DND-41 (cell line): ENCODE data around the gene SCEL.

Source experiments
- ATAC-seq: fragments of 200-7000 bp; cut with Tn5 transposase; 3 replicates; pipeline ENCODE4 v1.9.1; 2021; ENCODE audit warnings: low read depth; ENCODE audit not compliant: insufficient read depth
- DNase-seq: peaks from one replicate; pipeline ENCODE4 v3.0.0-alpha.2; 2020
- H2AFZ ChIP-seq: 2 replicates; pipeline ENCODE4 v1.6.0; 2012; ENCODE audit warnings: low read depth, low read length
- H3K27ac ChIP-seq: 2 replicates; pipeline ENCODE4 v1.5.1; 2012; ENCODE audit warnings: low read length, inconsistent platforms
- H3K27me3 ChIP-seq: fragments of 200-600 bp; sonication (generic); 2 replicates; pipeline ENCODE4 v1.6.0; 2012; ENCODE audit warnings: low read length, mild to moderate bottlenecking, inconsistent platforms; ENCODE audit not compliant: insufficient read depth, poor library complexity
- H3K36me3 ChIP-seq: 2 replicates; pipeline ENCODE4 v1.5.1; 2012; ENCODE audit warnings: low read length, inconsistent platforms; ENCODE audit not compliant: insufficient read depth
- H3K4me1 ChIP-seq: 2 replicates; pipeline ENCODE4 v1.5.1; 2012; ENCODE audit warnings: mild to moderate bottlenecking, low read length; ENCODE audit not compliant: insufficient read depth
- H3K4me2 ChIP-seq: 2 replicates; pipeline ENCODE4 v1.6.0; 2012; ENCODE audit warnings: mild to moderate bottlenecking, moderate library complexity, low read length, inconsistent platforms; ENCODE audit not compliant: insufficient read depth
- H3K4me3 ChIP-seq, 2 experiments: fragments of 200-600 bp in 1 of 2; shearing (Covaris generic) in 1 of 2; 2 replicates each; pipeline ENCODE4 v1.5.1; 2012 to 2016; ENCODE audit warnings: inconsistent platforms in 2 of 2, low read length in 2 of 2, mild to moderate bottlenecking in 2 of 2, low read depth in 1 of 2, moderate library complexity in 1 of 2
- H3K79me2 ChIP-seq: 2 replicates; pipeline ENCODE4 v1.6.0; 2012; ENCODE audit warnings: low read length, inconsistent platforms; ENCODE audit not compliant: insufficient read depth
- H3K9ac ChIP-seq: 2 replicates; pipeline ENCODE4 v1.6.0; 2012; ENCODE audit warnings: low read depth, mild to moderate bottlenecking, inconsistent platforms, low read length, moderate library complexity
- H3K9me3 ChIP-seq: 2 replicates; pipeline ENCODE4 v1.5.1; 2012; ENCODE audit warnings: low read length, moderate library complexity, mild to moderate bottlenecking, inconsistent platforms; ENCODE audit not compliant: insufficient read depth, severe bottlenecking
- H4K20me1 ChIP-seq: 2 replicates; pipeline ENCODE4 v1.6.0; 2012; ENCODE audit warnings: low read length; ENCODE audit not compliant: insufficient read depth
- EZH2 ChIP-seq: IDR thresholded peaks from 3 replicates; pipeline ENCODE4 v1.6.1; 2012; ENCODE audit warnings: borderline replicate concordance, low read depth, mild to moderate bottlenecking, moderate library complexity, low read length, inconsistent platforms; ENCODE audit not compliant: severe bottlenecking
- TF ChIP-seq, protein P1 (sequence below): IDR thresholded peaks from 2 replicates; pipeline ENCODE4 v1.5.1; 2012; ENCODE audit warnings: borderline replicate concordance, low read length, moderate library complexity, mild to moderate bottlenecking; ENCODE audit not compliant: poor library complexity, severe bottlenecking; ENCODE audit errors: extremely low read depth

SCEL gene

DNA sequence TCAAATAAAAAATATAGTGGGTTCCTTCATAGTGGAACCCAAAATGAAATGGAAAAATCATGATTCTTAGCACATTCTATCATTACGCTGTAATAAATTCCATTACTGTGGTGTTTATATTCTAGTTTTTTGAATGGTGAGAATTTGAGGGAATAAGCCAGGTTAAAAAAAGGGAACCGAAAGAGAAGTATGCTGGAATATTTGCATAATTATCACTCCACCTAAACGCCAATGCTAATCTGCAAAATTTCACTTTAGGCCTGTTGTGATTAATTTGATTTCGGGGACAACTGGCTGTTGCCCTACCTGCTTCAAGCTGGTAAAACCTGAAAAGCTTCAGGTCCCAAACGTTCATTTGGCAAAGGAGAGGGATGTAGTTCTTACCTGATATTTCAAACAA lies 32.1 kb upstream of the SCEL start:
- no peaks in the 10 kb centered on the region for H4K20me1 ChIP-seq
- ATAC-seq = no peak
- H2AFZ ChIP-seq = no peak overlapping the region
- TF ChIP-seq, protein P1, sequence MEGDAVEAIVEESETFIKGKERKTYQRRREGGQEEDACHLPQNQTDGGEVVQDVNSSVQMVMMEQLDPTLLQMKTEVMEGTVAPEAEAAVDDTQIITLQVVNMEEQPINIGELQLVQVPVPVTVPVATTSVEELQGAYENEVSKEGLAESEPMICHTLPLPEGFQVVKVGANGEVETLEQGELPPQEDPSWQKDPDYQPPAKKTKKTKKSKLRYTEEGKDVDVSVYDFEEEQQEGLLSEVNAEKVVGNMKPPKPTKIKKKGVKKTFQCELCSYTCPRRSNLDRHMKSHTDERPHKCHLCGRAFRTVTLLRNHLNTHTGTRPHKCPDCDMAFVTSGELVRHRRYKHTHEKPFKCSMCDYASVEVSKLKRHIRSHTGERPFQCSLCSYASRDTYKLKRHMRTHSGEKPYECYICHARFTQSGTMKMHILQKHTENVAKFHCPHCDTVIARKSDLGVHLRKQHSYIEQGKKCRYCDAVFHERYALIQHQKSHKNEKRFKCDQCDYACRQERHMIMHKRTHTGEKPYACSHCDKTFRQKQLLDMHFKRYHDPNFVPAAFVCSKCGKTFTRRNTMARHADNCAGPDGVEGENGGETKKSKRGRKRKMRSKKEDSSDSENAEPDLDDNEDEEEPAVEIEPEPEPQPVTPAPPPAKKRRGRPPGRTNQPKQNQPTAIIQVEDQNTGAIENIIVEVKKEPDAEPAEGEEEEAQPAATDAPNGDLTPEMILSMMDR = no peak
- TF ChIP-seq EZH2 = no peak
- H3K4me2 ChIP-seq = no peak overlapping the region
- no peak overlapping the region for H3K9ac ChIP-seq
- H3K79me2 ChIP-seq = no peaks in the 10 kb centered on the region
- H3K27me3 ChIP-seq = no peaks in the 10 kb centered on the region
- no peak for DNase-seq
- H3K4me1 ChIP-seq = no peaks in the 10 kb centered on the region
- no peak overlapping the region for H3K27ac ChIP-seq
- no peaks in the 10 kb centered on the region for H3K9me3 ChIP-seq
- H3K36me3 ChIP-seq = no peaks in the 10 kb centered on the region
- no peak overlapping the region for H3K4me3 ChIP-seq

DNA sequence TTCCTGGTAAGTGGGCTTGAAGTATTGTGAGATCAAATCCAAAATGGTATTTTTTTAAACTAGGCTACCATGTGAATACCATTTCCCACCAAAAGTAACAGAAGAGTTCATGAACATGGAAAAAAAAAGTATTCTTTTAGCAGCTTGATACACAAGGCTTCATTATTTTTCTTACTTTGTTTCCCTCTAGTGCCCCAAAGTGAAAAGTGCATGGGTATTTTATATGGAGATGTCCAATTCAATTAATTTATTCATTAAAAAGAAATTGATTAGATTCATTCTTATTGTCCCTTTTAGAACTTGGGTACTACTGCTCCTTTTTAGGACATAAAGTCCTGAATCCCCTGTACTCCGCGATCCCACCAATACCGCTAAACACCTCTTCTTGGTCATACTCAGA lies 28.6 kb upstream of the SCEL start:
- Histone ChIP-seq H2AFZ (no peak overlapping the region), H3K79me2 (no peaks in the 10 kb centered on the region), H3K9me3 (no peaks in the 10 kb centered on the region), H3K4me3 (no peak overlapping the region), H3K4me2 (no peak overlapping the region), H3K27me3 (no peaks in the 10 kb centered on the region), H3K9ac (no peak overlapping the region), H3K36me3 (no peaks in the 10 kb centered on the region), H3K4me1 (peaks cover 3% of the 10 kb centered on the region; the same call in 1 of the 2 replicates), H3K27ac (no peak overlapping the region), H4K20me1 (no peaks in the 10 kb centered on the region)
- ATAC-seq = no peak
- no peak for DNase-seq
- TF ChIP-seq EZH2 = no peak
- TF ChIP-seq, protein P1 = peak; percentile 42

DNA sequence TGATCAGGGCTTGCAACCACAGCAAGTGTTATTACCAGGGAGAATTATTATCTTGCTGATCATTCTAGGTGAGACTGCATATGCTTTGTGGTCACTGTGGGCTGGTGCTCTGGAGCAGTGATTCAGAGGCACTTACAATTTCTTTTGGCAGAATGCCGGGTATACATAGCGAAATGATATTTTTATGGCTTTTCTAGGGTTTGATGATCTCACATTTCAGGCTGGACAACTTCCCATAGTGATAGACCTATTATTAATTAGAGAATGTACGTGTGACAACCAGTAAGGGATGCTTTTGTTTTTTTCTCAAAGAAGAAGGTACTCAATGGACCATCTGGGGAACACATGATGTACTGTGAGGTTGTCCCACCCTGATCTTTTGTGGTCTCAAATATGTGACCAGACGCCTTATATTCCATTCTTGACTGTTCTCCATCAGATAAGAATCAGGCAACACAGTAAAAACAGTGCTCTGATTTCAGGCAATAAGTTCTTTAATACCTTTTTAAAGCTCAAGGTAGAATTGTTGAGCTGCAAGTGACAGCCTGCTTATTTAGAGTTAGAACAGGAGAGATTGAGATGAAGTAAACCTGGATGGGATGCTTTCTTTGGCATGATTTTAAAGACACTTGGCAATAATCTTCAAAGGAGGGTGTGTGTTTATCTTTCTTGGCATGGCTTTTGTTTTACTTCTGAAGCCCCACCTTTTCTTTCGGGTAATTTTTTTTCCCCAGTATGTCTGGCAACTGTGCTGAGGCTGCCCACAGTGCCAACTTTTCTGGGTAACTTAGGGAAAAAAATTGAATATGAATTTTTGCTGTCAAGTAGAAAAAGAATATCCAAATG lies 27.4 kb upstream of the SCEL start:
- no peak overlapping the region for H3K9ac ChIP-seq
- TF ChIP-seq, protein P1 = no peak
- no peak for TF ChIP-seq EZH2
- no peak overlapping the region for H3K4me2 ChIP-seq
- H3K4me3 ChIP-seq = no peak overlapping the region
- H3K36me3 ChIP-seq = no peaks in the 10 kb centered on the region
- H3K9me3 ChIP-seq = no peaks in the 10 kb centered on the region
- no peaks in the 10 kb centered on the region for H3K79me2 ChIP-seq
- no peaks in the 10 kb centered on the region for H3K27me3 ChIP-seq
- ATAC-seq (no peak; the same call in 2 of the 3 replicates), DNase-seq (no peak)
- H3K4me1 ChIP-seq = peaks cover 3% of the 10 kb centered on the region; the same call in 1 of the 2 replicates
- no peaks in the 10 kb centered on the region for H4K20me1 ChIP-seq
- H2AFZ ChIP-seq = no peak overlapping the region
- no peak overlapping the region for H3K27ac ChIP-seq
